A549 (cell line): Measurements from ENCODE around the gene PGAP3. TPM values are rescaled to one million over a fixed set of nuclear protein-coding genes. Genes with fewer than 3 reads are reported as not detected.
A peak's percentile ranks its signal among the peaks of the same experiment; 100 is the strongest.

Experiments used
- BHLHE40 ChIP-seq: IDR thresholded peaks from 2 replicates; pipeline ENCODE4 v1.6.1; 2012; ENCODE audit warnings: low read depth, low read length, inconsistent platforms
- CBX2 ChIP-seq: fragments of 200-600 bp; sonication (generic); IDR thresholded peaks from 2 replicates; pipeline ENCODE4 v1.6.1; 2016; ENCODE audit warnings: low read depth, mild to moderate bottlenecking, borderline replicate concordance
- CHD4 ChIP-seq: fragments of 200-600 bp; sonication (generic); IDR thresholded peaks from 2 replicates; pipeline ENCODE4 v1.6.1; 2016; ENCODE audit warnings: antibody characterized with exemption, mild to moderate bottlenecking, borderline replicate concordance
- CTCF ChIP-seq: fragments of >200 bp; sonication (Bioruptor Twin); formaldehyde crosslinking; IDR thresholded peaks from 3 replicates; pipeline ENCODE4 v1.5.1; 2016
- EHF ChIP-seq: fragments of 250-450 bp; sonication (Bioruptor Pico); IDR thresholded peaks from 2 replicates; pipeline ENCODE4 v1.5.0; 2020; ENCODE audit warnings: mild to moderate bottlenecking
- EHMT2 ChIP-seq: fragments of 200-600 bp; sonication (generic); IDR thresholded peaks from 2 replicates; pipeline ENCODE4 v1.6.1; 2016; ENCODE audit warnings: antibody characterized with exemption, low read depth, mild to moderate bottlenecking, moderate library complexity
- FOSB ChIP-seq: fragments of 250-450 bp; sonication (Bioruptor Pico); IDR thresholded peaks from 2 replicates; pipeline ENCODE4 v1.5.0; 2020; ENCODE audit warnings: mild to moderate bottlenecking, moderate library complexity
- FOSL2 ChIP-seq, 2 experiments: fragments of 450-650 bp in 1 of 2; fragments of >200 bp in 1 of 2; sonication (Bioruptor Twin) in 1 of 2; formaldehyde crosslinking; IDR thresholded peaks; 2 replicates each; pipeline versions ENCODE4 v1.5.0 to v1.6.1; 2016 to 2020; ENCODE audit warnings: mild to moderate bottlenecking in 1 of 2, moderate library complexity in 1 of 2
- HEYL ChIP-seq: fragments of 250-450 bp; sonication (Bioruptor Pico); IDR thresholded peaks from 2 replicates; pipeline ENCODE4 v1.8.0; 2021; ENCODE audit warnings: mild to moderate bottlenecking, moderate library complexity
- HOXB5 ChIP-seq: fragments of 250-450 bp; sonication (Bioruptor Pico); IDR thresholded peaks from 2 replicates; pipeline ENCODE4 v1.5.0; 2020; ENCODE audit warnings: mild to moderate bottlenecking, moderate library complexity
- JUN ChIP-seq, 2 experiments: fragments of >200 bp; sonication (Bioruptor Twin); formaldehyde crosslinking; IDR thresholded peaks; 2 replicates in 1 of 2; 3 replicates in 1 of 2; pipeline ENCODE4 v1.6.1; 2016 to 2017
- KDM1A ChIP-seq: fragments of 200-600 bp; sonication (generic); IDR thresholded peaks from 2 replicates; pipeline ENCODE4 v1.6.1; 2016; ENCODE audit warnings: low read depth, mild to moderate bottlenecking
- KDM5A ChIP-seq: fragments of 200-600 bp; sonication (generic); IDR thresholded peaks from 2 replicates; pipeline ENCODE4 v1.6.1; 2016; ENCODE audit warnings: antibody characterized with exemption, mild to moderate bottlenecking
- MAFK ChIP-seq: fragments of 450-650 bp; IDR thresholded peaks from 2 replicates; pipeline ENCODE4 v1.6.1; 2014; ENCODE audit not compliant: partially characterized antibody
- MAZ ChIP-seq: fragments of 150-350 bp; IDR thresholded peaks from 2 replicates; pipeline ENCODE4 v1.6.1; 2014; ENCODE audit warnings: antibody characterized with exemption, low read depth, low read length, borderline replicate concordance
- MYC ChIP-seq: IDR thresholded peaks from 2 replicates; pipeline ENCODE4 v1.6.1; 2012; ENCODE audit warnings: mild to moderate bottlenecking, inconsistent platforms, low read length, improper control_type of control experiment, borderline replicate concordance
- NR3C1 ChIP-seq: fragments of >200 bp; sonication (Bioruptor Twin); formaldehyde crosslinking; IDR thresholded peaks from 3 replicates; pipeline ENCODE4 v1.6.1; 2017
- PHF8 ChIP-seq: fragments of 200-600 bp; sonication (generic); IDR thresholded peaks from 2 replicates; pipeline ENCODE4 v1.6.1; 2016; ENCODE audit warnings: low read depth, mild to moderate bottlenecking, antibody characterized with exemption, moderate library complexity, borderline replicate concordance
- POLR2A ChIP-seq: IDR thresholded peaks from 2 replicates; pipeline ENCODE4 v1.6.1; 2012; ENCODE audit warnings: mild to moderate bottlenecking, low read length
- RARB ChIP-seq: fragments of 250-450 bp; sonication (Bioruptor Pico); IDR thresholded peaks from 2 replicates; pipeline ENCODE4 v1.8.0; 2021; ENCODE audit warnings: mild to moderate bottlenecking, moderate library complexity
- RCOR1 ChIP-seq: fragments of 150-350 bp; IDR thresholded peaks from 2 replicates; pipeline ENCODE4 v1.6.1; 2014; ENCODE audit warnings: antibody characterized with exemption, low read length, low read depth
- RFX5 ChIP-seq: fragments of 450-650 bp; IDR thresholded peaks from 2 replicates; pipeline ENCODE4 v1.7.1; 2014; ENCODE audit warnings: antibody characterized with exemption, mild to moderate bottlenecking, moderate library complexity
- SMC3 ChIP-seq: fragments of >200 bp; sonication (Bioruptor Twin); formaldehyde crosslinking; IDR thresholded peaks from 3 replicates; pipeline ENCODE4 v1.6.1; 2018; ENCODE audit warnings: inconsistent platforms
- SREBF2 ChIP-seq: fragments of 450-650 bp; IDR thresholded peaks from 2 replicates; pipeline ENCODE4 v1.6.1; 2014; ENCODE audit warnings: mild to moderate bottlenecking, moderate library complexity
- TFCP2L1 ChIP-seq: fragments of 250-450 bp; sonication (Bioruptor Pico); IDR thresholded peaks from 2 replicates; pipeline ENCODE4 v1.5.0; 2021; ENCODE audit warnings: mild to moderate bottlenecking
- TP53 ChIP-seq: fragments of 250-450 bp; sonication (Bioruptor Pico); IDR thresholded peaks from 2 replicates; pipeline ENCODE4 v1.5.0; 2021; ENCODE audit warnings: mild to moderate bottlenecking, moderate library complexity
- ZC3H11A ChIP-seq: fragments of 450-650 bp; IDR thresholded peaks from 2 replicates; pipeline ENCODE4 v1.6.1; 2014; ENCODE audit warnings: antibody characterized with exemption, mild to moderate bottlenecking
- ZSCAN20 ChIP-seq: fragments of 250-450 bp; sonication (Bioruptor Pico); IDR thresholded peaks from 2 replicates; pipeline ENCODE4 v1.8.0; 2022; ENCODE audit warnings: mild to moderate bottlenecking, moderate library complexity
- polyA plus RNA-seq, 4 experiments: library from polyadenylated mRNA; depleted of rRNA in 3 of 4; stranded (reverse); fragments of >200 nt; fragmentation: RNase III in 1 of 4; extraction: RNeasy Plus Mini Kit Qiagen cat#74134 plus additional on column Dnase treatment in 1 of 4; gene quantifications; 2 replicates in 3 of 4; 3 replicates in 1 of 4; pipeline ENCODE4 v1.2.3, GENCODE V29; 2011 to 2017
- TF ChIP-seq, protein P1 (sequence below): fragments of >200 bp; sonication (Bioruptor Twin); formaldehyde crosslinking; IDR thresholded peaks from 3 replicates; pipeline ENCODE4 v1.6.1; 2016
- TF ChIP-seq, protein P2 (sequence below): fragments of 200-600 bp; sonication (generic); IDR thresholded peaks from 2 replicates; pipeline ENCODE4 v1.6.1; 2016; ENCODE audit warnings: antibody characterized with exemption, mild to moderate bottlenecking, moderate library complexity
- TF ChIP-seq, protein P3 (sequence below): fragments of 150-350 bp; IDR thresholded peaks from 2 replicates; pipeline ENCODE4 v1.6.1; 2014; ENCODE audit warnings: low read depth, mild to moderate bottlenecking, low read length
- TF ChIP-seq, protein P4 (sequence below): fragments of 450-650 bp; IDR thresholded peaks from 2 replicates; pipeline ENCODE4 v1.6.1; 2014; ENCODE audit warnings: antibody characterized with exemption
- TF ChIP-seq, protein P5 (sequence below): fragments of 250-450 bp; sonication (Bioruptor Pico); IDR thresholded peaks from 2 replicates; pipeline ENCODE4 v1.5.0; 2020; ENCODE audit warnings: low read depth, mild to moderate bottlenecking, moderate library complexity

Gene PGAP3
- polyA plus RNA-seq, 2 of the 4 experiments (the other 2 are of a cell fraction): 7.3 to 8.5 TPM

DNA sequence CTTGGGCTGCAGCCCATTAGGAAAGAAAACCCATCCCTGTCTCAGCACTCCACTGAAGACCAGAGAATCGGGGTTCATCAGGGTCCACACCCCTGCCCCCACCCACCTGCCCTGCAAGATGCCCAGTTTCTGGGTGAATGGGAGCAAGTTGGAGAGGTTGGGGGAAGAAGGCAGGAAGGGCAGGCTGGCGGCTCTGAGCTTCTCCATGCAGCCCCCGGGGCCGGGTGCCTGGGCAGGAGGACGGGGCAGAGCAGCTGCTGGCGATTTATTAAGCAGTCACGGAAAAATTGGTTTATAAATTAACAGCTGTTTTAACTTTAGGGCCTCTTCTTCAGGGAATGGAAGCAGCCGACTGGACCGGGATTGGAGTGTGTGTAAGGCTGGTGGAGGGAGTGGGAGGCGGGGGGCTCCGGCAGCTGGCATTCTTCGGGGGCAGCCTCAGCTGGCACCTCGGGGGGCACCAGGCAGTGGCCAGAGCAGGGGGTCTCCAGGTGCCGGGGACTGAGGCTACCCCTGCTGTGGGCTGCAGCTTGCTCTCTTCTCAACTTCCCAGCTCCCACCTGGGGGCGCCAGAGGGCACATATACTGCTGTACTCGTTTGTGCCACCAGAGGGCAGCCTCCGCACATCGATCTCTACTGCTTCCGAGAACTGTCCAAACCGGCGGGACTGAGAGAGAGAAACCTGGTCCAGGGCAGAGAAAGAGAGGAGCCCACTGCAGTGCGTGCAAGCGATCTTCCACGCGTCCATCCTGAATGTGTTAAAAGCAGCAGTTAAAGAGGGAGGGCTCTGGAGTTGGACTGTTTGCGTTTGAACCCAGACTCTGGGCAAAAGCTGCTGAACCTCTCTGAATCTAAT is 66.1 kb downstream of the PGAP3 start (continued):
- TF ChIP-seq, protein P1, sequence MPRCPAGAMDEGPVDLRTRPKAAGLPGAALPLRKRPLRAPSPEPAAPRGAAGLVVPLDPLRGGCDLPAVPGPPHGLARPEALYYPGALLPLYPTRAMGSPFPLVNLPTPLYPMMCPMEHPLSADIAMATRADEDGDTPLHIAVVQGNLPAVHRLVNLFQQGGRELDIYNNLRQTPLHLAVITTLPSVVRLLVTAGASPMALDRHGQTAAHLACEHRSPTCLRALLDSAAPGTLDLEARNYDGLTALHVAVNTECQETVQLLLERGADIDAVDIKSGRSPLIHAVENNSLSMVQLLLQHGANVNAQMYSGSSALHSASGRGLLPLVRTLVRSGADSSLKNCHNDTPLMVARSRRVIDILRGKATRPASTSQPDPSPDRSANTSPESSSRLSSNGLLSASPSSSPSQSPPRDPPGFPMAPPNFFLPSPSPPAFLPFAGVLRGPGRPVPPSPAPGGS: no peak
- TF ChIP-seq TP53 (CRISPR knock-in tag) (no peak), ZSCAN20 (CRISPR knock-in tag) (no peak), BHLHE40 (no peak), FOSB (no peak), KDM5A (no peak), FOSL2 (IDR thresholded peaks at IDR 0.05) (no peak), FOSL2 (CRISPR knock-in tag; IDR thresholded peaks at IDR 0.05) (no peak), HOXB5 (CRISPR knock-in tag) (no peak), RCOR1 (no peak), MAFK (no peak), ZC3H11A (no peak), EHF (CRISPR knock-in tag) (no peak), RARB (no peak), CTCF (peak; percentile 100), TFCP2L1 (no peak), HEYL (CRISPR knock-in tag) (no peak), KDM1A (no peak), POLR2A (no peak), MYC (no peak; the same call in 1 of the 2 replicates), PHF8 (no peak), EHMT2 (no peak), MAZ (0 out of 2 replicates have a peak, but pooled peaks have one; percentile 45), CHD4 (no peak), RFX5 (no peak; the same call in 1 of the 2 replicates), SMC3 (peak; percentile 98), JUN (IDR thresholded peaks at IDR 0.05) (0 out of 5 replicates have a peak, but pooled peaks of 1 of the 2 experiments have one; percentile 23), NR3C1 (no peak), SREBF2 (no peak), CBX2 (no peak)
- TF ChIP-seq, protein P2, sequence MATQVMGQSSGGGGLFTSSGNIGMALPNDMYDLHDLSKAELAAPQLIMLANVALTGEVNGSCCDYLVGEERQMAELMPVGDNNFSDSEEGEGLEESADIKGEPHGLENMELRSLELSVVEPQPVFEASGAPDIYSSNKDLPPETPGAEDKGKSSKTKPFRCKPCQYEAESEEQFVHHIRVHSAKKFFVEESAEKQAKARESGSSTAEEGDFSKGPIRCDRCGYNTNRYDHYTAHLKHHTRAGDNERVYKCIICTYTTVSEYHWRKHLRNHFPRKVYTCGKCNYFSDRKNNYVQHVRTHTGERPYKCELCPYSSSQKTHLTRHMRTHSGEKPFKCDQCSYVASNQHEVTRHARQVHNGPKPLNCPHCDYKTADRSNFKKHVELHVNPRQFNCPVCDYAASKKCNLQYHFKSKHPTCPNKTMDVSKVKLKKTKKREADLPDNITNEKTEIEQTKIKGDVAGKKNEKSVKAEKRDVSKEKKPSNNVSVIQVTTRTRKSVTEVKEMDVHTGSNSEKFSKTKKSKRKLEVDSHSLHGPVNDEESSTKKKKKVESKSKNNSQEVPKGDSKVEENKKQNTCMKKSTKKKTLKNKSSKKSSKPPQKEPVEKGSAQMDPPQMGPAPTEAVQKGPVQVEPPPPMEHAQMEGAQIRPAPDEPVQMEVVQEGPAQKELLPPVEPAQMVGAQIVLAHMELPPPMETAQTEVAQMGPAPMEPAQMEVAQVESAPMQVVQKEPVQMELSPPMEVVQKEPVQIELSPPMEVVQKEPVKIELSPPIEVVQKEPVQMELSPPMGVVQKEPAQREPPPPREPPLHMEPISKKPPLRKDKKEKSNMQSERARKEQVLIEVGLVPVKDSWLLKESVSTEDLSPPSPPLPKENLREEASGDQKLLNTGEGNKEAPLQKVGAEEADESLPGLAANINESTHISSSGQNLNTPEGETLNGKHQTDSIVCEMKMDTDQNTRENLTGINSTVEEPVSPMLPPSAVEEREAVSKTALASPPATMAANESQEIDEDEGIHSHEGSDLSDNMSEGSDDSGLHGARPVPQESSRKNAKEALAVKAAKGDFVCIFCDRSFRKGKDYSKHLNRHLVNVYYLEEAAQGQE: peak; percentile 73
- TF ChIP-seq, protein P3, sequence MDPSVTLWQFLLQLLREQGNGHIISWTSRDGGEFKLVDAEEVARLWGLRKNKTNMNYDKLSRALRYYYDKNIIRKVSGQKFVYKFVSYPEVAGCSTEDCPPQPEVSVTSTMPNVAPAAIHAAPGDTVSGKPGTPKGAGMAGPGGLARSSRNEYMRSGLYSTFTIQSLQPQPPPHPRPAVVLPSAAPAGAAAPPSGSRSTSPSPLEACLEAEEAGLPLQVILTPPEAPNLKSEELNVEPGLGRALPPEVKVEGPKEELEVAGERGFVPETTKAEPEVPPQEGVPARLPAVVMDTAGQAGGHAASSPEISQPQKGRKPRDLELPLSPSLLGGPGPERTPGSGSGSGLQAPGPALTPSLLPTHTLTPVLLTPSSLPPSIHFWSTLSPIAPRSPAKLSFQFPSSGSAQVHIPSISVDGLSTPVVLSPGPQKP: no peak
- TF ChIP-seq, protein P4, sequence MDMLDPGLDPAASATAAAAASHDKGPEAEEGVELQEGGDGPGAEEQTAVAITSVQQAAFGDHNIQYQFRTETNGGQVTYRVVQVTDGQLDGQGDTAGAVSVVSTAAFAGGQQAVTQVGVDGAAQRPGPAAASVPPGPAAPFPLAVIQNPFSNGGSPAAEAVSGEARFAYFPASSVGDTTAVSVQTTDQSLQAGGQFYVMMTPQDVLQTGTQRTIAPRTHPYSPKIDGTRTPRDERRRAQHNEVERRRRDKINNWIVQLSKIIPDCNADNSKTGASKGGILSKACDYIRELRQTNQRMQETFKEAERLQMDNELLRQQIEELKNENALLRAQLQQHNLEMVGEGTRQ: no peak
- TF ChIP-seq, protein P5, sequence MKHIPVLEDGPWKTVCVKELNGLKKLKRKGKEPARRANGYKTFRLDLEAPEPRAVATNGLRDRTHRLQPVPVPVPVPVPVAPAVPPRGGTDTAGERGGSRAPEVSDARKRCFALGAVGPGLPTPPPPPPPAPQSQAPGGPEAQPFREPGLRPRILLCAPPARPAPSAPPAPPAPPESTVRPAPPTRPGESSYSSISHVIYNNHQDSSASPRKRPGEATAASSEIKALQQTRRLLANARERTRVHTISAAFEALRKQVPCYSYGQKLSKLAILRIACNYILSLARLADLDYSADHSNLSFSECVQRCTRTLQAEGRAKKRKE (CRISPR knock-in tag): no peak
